Endothelial cell of umbilical vein (primary cell): Measurements from ENCODE around the gene CD68.

ENCODE experiments used
- CTCF ChIP-seq, 2 donors: IDR thresholded peaks; 1 replicate in 1 of 2; 2 replicates in 1 of 2; pipeline ENCODE4 v1.5.1; 2011; ENCODE audit warnings: low read length in 2 of 2, mild to moderate bottlenecking in 2 of 2, moderate library complexity in 2 of 2, control low read depth in 1 of 2, inconsistent platforms in 1 of 2, low read depth in 1 of 2; ENCODE audit not compliant: insufficient read depth in 1 of 2; ENCODE audit errors: extremely low read depth in 1 of 2
- EZH2 ChIP-seq: IDR thresholded peaks from 2 replicates; pipeline ENCODE4 v1.6.1; 2012; ENCODE audit warnings: borderline replicate concordance, low read depth, mild to moderate bottlenecking, moderate library complexity, low read length, inconsistent platforms; ENCODE audit not compliant: severe bottlenecking
- MAX ChIP-seq: IDR thresholded peaks from 2 replicates; pipeline ENCODE4 v1.6.1; 2011; ENCODE audit not compliant: insufficient read depth, insufficient read length
- MYC ChIP-seq: IDR thresholded peaks from one replicate; pipeline ENCODE4 v1.6.1; 2011; ENCODE audit warnings: mild to moderate bottlenecking, low read depth, low read length
- POLR2A ChIP-seq: IDR thresholded peaks from 2 replicates; pipeline ENCODE4 v1.6.1; 2012; ENCODE audit warnings: low read depth, mild to moderate bottlenecking, control low read depth, low read length
- POLR2AphosphoS5 ChIP-seq: IDR thresholded peaks from 2 replicates; pipeline ENCODE4 v1.6.1; 2012; ENCODE audit warnings: low read depth, mild to moderate bottlenecking, control low read depth, low read length, moderate library complexity; ENCODE audit not compliant: insufficient read depth

- no peak for TF ChIP-seq EZH2
- no peak for TF ChIP-seq CTCF (IDR thresholded peaks at IDR 0.05; ENCODE audit: extremely low read depth in 1 of 2, insufficient read depth in 1 of 2, low read depth in 1 of 2, low read length in 2 of 2)
- peak; percentile 85 for TF ChIP-seq MAX
- peak; percentile 83 for TF ChIP-seq POLR2AphosphoS5
- peak; percentile 83 for TF ChIP-seq POLR2A
- TF ChIP-seq MYC, result peak; percentile 96
These were observed 5.9 kb upstream of the CD68 start for GRCh38 chr17:7573324-7574080.
